Activated CD8-positive, alpha-beta memory T cell treated with anti-CD3 and anti-CD28 coated beads, Interleukin-2, amount 10 ng/mL, durations not matched to agents 7 days and 5 days (primary cell): ENCODE measurements around the gene CPTP. TPM values are rescaled to one million over a fixed set of nuclear protein-coding genes. Genes with fewer than 3 reads are reported as not detected.

ENCODE experiments used
- ATAC-seq: fragments of 150-1000 bp; cut with Tn5 transposase; one replicate; pipeline ENCODE4 v1.10.0; 2021; ENCODE audit warnings: moderate library complexity
- CTCF ChIA-PET: fragments of 350-600 bp; sonication (Branson Sonifier 250); formaldehyde crosslinking; loops from one replicate; lab custom pipeline; 2021; ENCODE audit warnings: antibody characterized with exemption; lab: Charles Lee
- DNase-seq: peaks from one replicate; pipeline ENCODE4 v3.0.0-alpha.2; 2020
- H3K27ac Mint-ChIP-seq: one replicate; pipeline ENCODE4 v1.8.0; 2021; ENCODE audit warnings: mild to moderate bottlenecking, mixed read lengths
- H3K27me3 Mint-ChIP-seq: one replicate; pipeline ENCODE4 v1.8.0; 2021; ENCODE audit warnings: mixed read lengths
- H3K36me3 Mint-ChIP-seq: one replicate; pipeline ENCODE4 v1.8.0; 2021; ENCODE audit warnings: mild to moderate bottlenecking, mixed read lengths
- H3K4me1 Mint-ChIP-seq: one replicate; pipeline ENCODE4 v1.8.0; 2021; ENCODE audit warnings: mixed read lengths
- H3K4me3 Mint-ChIP-seq: one replicate; pipeline ENCODE4 v1.8.0; 2021; ENCODE audit warnings: mild to moderate bottlenecking, moderate library complexity, mixed read lengths
- H3K9me3 Mint-ChIP-seq: one replicate; pipeline ENCODE4 v1.8.0; 2022; ENCODE audit warnings: low read depth, mixed read lengths
- total RNA-seq, 2 experiments: library from RNA; stranded (reverse); gene quantifications; one replicate each; pipeline ENCODE4 v1.2.3, GENCODE V29; 2021

CPTP gene
- 10 to 100 TPM; 17.6 to 18.5 TPM for total RNA-seq

GRCh38 chr1:1324524-1325287 lies at the start of gene CPTP, which contains the start of gene INTS11:
CPTP (plus strand) TSS chr1:1324802; CDS start chr1:1326911, 2,109 bp downstream.
INTS11 (minus strand) TSS chr1:1324660; CDS start chr1:1324608, 52 bp downstream.
- Mint-ChIP-seq H3K4me3 (peak within 1 kb of the TSS; percentile 81), H3K4me1 (peaks cover 26% of the 10 kb centered on the region), H3K27ac (peak within 1 kb of the TSS; percentile 86), H3K9me3 (no peaks in the 10 kb centered on the region), H3K36me3 (peaks cover 4% of the 10 kb centered on the region), H3K27me3 (no peaks in the 10 kb centered on the region)
- CTCF ChIA-PET = no interaction called here
- ATAC-seq = peak; percentile 87
- peak; percentile 97 for DNase-seq

- DNase-seq (no peak), ATAC-seq (no peak)
- CTCF ChIA-PET = interaction anchor here (1.2 to 2.3 kb wide), 2 partner anchors 124 to 152 kb away, joined by 3 to 7 read pairs; partner anchors contain the start of gene CCNL2
- peaks cover 33% of the 10 kb centered on the region for H3K4me1 Mint-ChIP-seq
- H3K9me3 Mint-ChIP-seq = no peaks in the 10 kb centered on the region
- H3K27ac Mint-ChIP-seq = peak overlapping the region; percentile 15
- H3K27me3 Mint-ChIP-seq = no peaks in the 10 kb centered on the region
- H3K36me3 Mint-ChIP-seq = peaks cover 12% of the 10 kb centered on the region
- peak overlapping the region; percentile 61 for H3K4me3 Mint-ChIP-seq
Measured at GRCh38 chr1:1274931-1275431, 49.6 kb upstream of the CPTP start.

- Mint-ChIP-seq H3K4me1 (peaks cover 24% of the 10 kb centered on the region), H3K27ac (no peak overlapping the region), H3K9me3 (no peaks in the 10 kb centered on the region), H3K4me3 (no peak overlapping the region), H3K27me3 (no peaks in the 10 kb centered on the region), H3K36me3 (peaks cover 12% of the 10 kb centered on the region)
- CTCF ChIA-PET = interaction anchor here (1.2 to 2.3 kb wide), 2 partner anchors 124 to 153 kb away, joined by 3 to 7 read pairs; partner anchors contain the start of gene CCNL2
- no peak for DNase-seq
- no peak for ATAC-seq
Measured at GRCh38 chr1:1275836-1276235, 48.8 kb upstream of the CPTP start.

- DNase-seq = no peak
- H3K4me1 Mint-ChIP-seq = peaks cover 4% of the 10 kb centered on the region
- CTCF ChIA-PET = interaction anchor here (1.3 kb wide), 1 partner anchor 157 kb away, joined by 4 read pairs; no protein-coding TSS in a partner anchor
- ATAC-seq = no peak
- no peaks in the 10 kb centered on the region for H3K9me3 Mint-ChIP-seq
- no peak overlapping the region for H3K4me3 Mint-ChIP-seq
- no peaks in the 10 kb centered on the region for H3K27me3 Mint-ChIP-seq
- no peak overlapping the region for H3K27ac Mint-ChIP-seq
- H3K36me3 Mint-ChIP-seq = no peaks in the 10 kb centered on the region
Measured at GRCh38 chr1:1278620-1279019, 46.0 kb upstream of the CPTP start.

GRCh38 chr1:1279028-1279427 lies 45.6 kb upstream of the CPTP start:
- Mint-ChIP-seq H3K27me3 (no peaks in the 10 kb centered on the region), H3K27ac (no peak overlapping the region), H3K4me1 (peaks cover 4% of the 10 kb centered on the region), H3K4me3 (no peak overlapping the region), H3K36me3 (no peaks in the 10 kb centered on the region), H3K9me3 (no peaks in the 10 kb centered on the region)
- DNase-seq = no peak
- no peak for ATAC-seq
- CTCF ChIA-PET = interaction anchor here (0.9 kb wide), 1 partner anchor 157 kb away, joined by 3 read pairs; no protein-coding TSS in a partner anchor

- Mint-ChIP-seq H3K4me1 (no peaks in the 10 kb centered on the region), H3K9me3 (no peaks in the 10 kb centered on the region), H3K36me3 (no peaks in the 10 kb centered on the region), H3K4me3 (no peak overlapping the region), H3K27me3 (no peaks in the 10 kb centered on the region), H3K27ac (no peak overlapping the region)
- ATAC-seq (no peak), DNase-seq (no peak)
- CTCF ChIA-PET = interaction anchor here (0.9 to 1.2 kb wide), 2 partner anchors 12 to 158 kb away, joined by 3 read pairs; no protein-coding TSS in a partner anchor
Measured at GRCh38 chr1:1280782-1281481, 43.7 kb upstream of the CPTP start.

- no peak for DNase-seq
- Mint-ChIP-seq H3K36me3 (no peaks in the 10 kb centered on the region), H3K27ac (no peak overlapping the region), H3K27me3 (no peaks in the 10 kb centered on the region), H3K4me3 (no peak overlapping the region), H3K9me3 (no peaks in the 10 kb centered on the region), H3K4me1 (no peaks in the 10 kb centered on the region)
- ATAC-seq = no peak
- CTCF ChIA-PET = interaction anchor here (0.9 to 1.5 kb wide), 2 partner anchors 11 to 31 kb away, joined by 3 to 4 read pairs; no protein-coding TSS in a partner anchor
Measured at GRCh38 chr1:1281533-1282321, 42.9 kb upstream of the CPTP start.

GRCh38 chr1:1282998-1283397 lies 41.6 kb upstream of the CPTP start:
- no peak for ATAC-seq
- CTCF ChIA-PET = interaction anchor here (1.5 kb wide), 1 partner anchor 32 kb away, joined by 4 read pairs; no protein-coding TSS in a partner anchor

GRCh38 chr1:1283821-1284220 lies 40.8 kb upstream of the CPTP start:
- CTCF ChIA-PET = no interaction called here
- no peak for ATAC-seq
- no peak overlapping the region for H3K27ac Mint-ChIP-seq

More at GRCh38 chr1:1282998-1283397, 41.6 kb upstream of the CPTP start:
- Mint-ChIP-seq H3K27me3 (no peaks in the 10 kb centered on the region), H3K36me3 (no peaks in the 10 kb centered on the region), H3K27ac (no peak overlapping the region), H3K4me1 (no peaks in the 10 kb centered on the region), H3K9me3 (no peaks in the 10 kb centered on the region), H3K4me3 (no peak overlapping the region)
- no peak for DNase-seq

GRCh38 chr1:1284221-1285101 lies 40.1 kb upstream of the CPTP start:
- no peak for DNase-seq
- Mint-ChIP-seq H3K27ac (no peak overlapping the region), H3K27me3 (no peaks in the 10 kb centered on the region), H3K36me3 (no peaks in the 10 kb centered on the region), H3K4me1 (no peaks in the 10 kb centered on the region), H3K9me3 (no peaks in the 10 kb centered on the region), H3K4me3 (no peak overlapping the region)
- CTCF ChIA-PET = no interaction called here
- no peak for ATAC-seq

More at GRCh38 chr1:1283821-1284220, 40.8 kb upstream of the CPTP start:
- Mint-ChIP-seq H3K36me3 (no peaks in the 10 kb centered on the region), H3K4me3 (no peak overlapping the region), H3K9me3 (no peaks in the 10 kb centered on the region), H3K4me1 (no peaks in the 10 kb centered on the region), H3K27me3 (no peaks in the 10 kb centered on the region)
- no peak for DNase-seq

GRCh38 chr1:1285102-1285571 lies 39.5 kb upstream of the CPTP start:
- no peak for ATAC-seq
- DNase-seq = no peak
- Mint-ChIP-seq H3K27me3 (no peaks in the 10 kb centered on the region), H3K36me3 (no peaks in the 10 kb centered on the region), H3K4me3 (no peak overlapping the region), H3K9me3 (no peaks in the 10 kb centered on the region), H3K27ac (no peak overlapping the region), H3K4me1 (no peaks in the 10 kb centered on the region)
- CTCF ChIA-PET = no interaction called here
